Loucy (cell line): Measurements from ENCODE around the gene MYH15.

ENCODE experiments used
- H2AFZ ChIP-seq: fragments of 200-600 bp; sonication (generic); 2 replicates; pipeline ENCODE4 v1.6.0; 2016; ENCODE audit warnings: antibody characterized with exemption, mild to moderate bottlenecking, low read length, moderate library complexity
- H3F3A ChIP-seq: fragments of 200-600 bp; 2 replicates; pipeline ENCODE4 v1.6.0; 2016; ENCODE audit warnings: antibody characterized with exemption, low read depth, mild to moderate bottlenecking
- H3K27me3 ChIP-seq: fragments of 200-600 bp; sonication (generic); 2 replicates; pipeline ENCODE4 v1.6.1; 2014; ENCODE audit warnings: low read length, mild to moderate bottlenecking; ENCODE audit not compliant: insufficient read depth, poor library complexity, severe bottlenecking
- H3K36me3 ChIP-seq: fragments of 200-600 bp; sonication (generic); 2 replicates; pipeline ENCODE4 v1.6.1; 2016; ENCODE audit warnings: low read length; ENCODE audit not compliant: insufficient read depth
- H3K4me1 ChIP-seq: fragments of 200-600 bp; sonication (generic); 2 replicates; pipeline ENCODE4 v1.5.1; 2014; ENCODE audit warnings: low read length, mild to moderate bottlenecking; ENCODE audit not compliant: insufficient read depth, poor library complexity, severe bottlenecking
- H3K4me2 ChIP-seq: fragments of 200-600 bp; sonication (generic); 2 replicates; pipeline ENCODE4 v1.6.0; 2014; ENCODE audit warnings: antibody characterized with exemption, low read length, low read depth, mild to moderate bottlenecking; ENCODE audit not compliant: poor library complexity, severe bottlenecking
- H3K4me3 ChIP-seq: fragments of 200-600 bp; sonication (generic); 2 replicates; pipeline ENCODE4 v1.5.1; 2014; ENCODE audit warnings: low read length, mild to moderate bottlenecking, mixed read lengths; ENCODE audit not compliant: poor library complexity, severe bottlenecking
- H3K79me2 ChIP-seq: fragments of 200-600 bp; sonication (generic); 2 replicates; pipeline ENCODE4 v1.6.1; 2014; ENCODE audit warnings: low read length; ENCODE audit not compliant: insufficient read depth
- H3K9ac ChIP-seq: fragments of 200-600 bp; sonication (generic); 2 replicates; pipeline ENCODE4 v1.6.0; 2014; ENCODE audit warnings: mild to moderate bottlenecking, low read depth, low read length, moderate library complexity; ENCODE audit not compliant: poor library complexity, severe bottlenecking
- H3K9me2 ChIP-seq: fragments of 200-600 bp; sonication (generic); replicated peaks from 2 replicates; pipeline ENCODE4 v1.6.1; 2016; ENCODE audit warnings: low read depth, low read length, mixed read lengths
- H3K9me3 ChIP-seq: fragments of 200-600 bp; sonication (generic); 2 replicates; pipeline ENCODE4 v1.6.1; 2014; ENCODE audit warnings: mild to moderate bottlenecking, antibody characterized with exemption, low read length, low read depth; ENCODE audit not compliant: insufficient read depth
- H4K20me1 ChIP-seq: fragments of 200-600 bp; sonication (generic); 2 replicates; pipeline ENCODE4 v1.6.0; 2014; ENCODE audit warnings: antibody characterized with exemption, low read length, mild to moderate bottlenecking; ENCODE audit not compliant: insufficient read depth, poor library complexity, severe bottlenecking
- EZH2phosphoT487 ChIP-seq: fragments of 200-600 bp; IDR thresholded peaks from 2 replicates; pipeline ENCODE4 v1.6.1; 2018; ENCODE audit warnings: antibody characterized with exemption, mild to moderate bottlenecking, moderate library complexity, borderline replicate concordance
- TF ChIP-seq, protein P1 (sequence below): fragments of 200-600 bp; sonication (generic); conservative IDR thresholded peaks from 2 replicates; pipeline ENCODE4 v1.5.1; 2014; ENCODE audit warnings: mild to moderate bottlenecking, antibody characterized with exemption, low read length

Gene MYH15

DNA sequence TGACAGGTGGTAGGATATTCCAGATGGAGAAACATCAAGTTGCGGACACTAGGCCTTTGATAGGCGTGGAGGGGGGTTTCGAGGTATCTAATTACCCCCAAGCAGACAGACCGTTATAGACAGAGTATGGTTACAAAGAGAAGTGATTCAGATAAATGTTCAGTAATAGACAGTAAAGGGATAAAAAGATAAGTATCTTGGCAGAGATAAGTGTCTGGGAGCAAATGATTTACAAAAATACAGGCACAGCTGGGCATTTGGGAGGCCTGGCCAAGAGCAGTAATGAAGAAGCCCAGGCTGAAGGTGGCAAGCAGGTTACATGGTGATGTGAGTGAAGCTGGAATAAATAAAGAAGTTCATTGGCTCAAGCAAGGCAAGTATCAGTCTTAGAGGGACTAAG, 659 bp upstream of the MYH15 start:
- no peak for TF ChIP-seq EZH2phosphoT487
- TF ChIP-seq, protein P1, sequence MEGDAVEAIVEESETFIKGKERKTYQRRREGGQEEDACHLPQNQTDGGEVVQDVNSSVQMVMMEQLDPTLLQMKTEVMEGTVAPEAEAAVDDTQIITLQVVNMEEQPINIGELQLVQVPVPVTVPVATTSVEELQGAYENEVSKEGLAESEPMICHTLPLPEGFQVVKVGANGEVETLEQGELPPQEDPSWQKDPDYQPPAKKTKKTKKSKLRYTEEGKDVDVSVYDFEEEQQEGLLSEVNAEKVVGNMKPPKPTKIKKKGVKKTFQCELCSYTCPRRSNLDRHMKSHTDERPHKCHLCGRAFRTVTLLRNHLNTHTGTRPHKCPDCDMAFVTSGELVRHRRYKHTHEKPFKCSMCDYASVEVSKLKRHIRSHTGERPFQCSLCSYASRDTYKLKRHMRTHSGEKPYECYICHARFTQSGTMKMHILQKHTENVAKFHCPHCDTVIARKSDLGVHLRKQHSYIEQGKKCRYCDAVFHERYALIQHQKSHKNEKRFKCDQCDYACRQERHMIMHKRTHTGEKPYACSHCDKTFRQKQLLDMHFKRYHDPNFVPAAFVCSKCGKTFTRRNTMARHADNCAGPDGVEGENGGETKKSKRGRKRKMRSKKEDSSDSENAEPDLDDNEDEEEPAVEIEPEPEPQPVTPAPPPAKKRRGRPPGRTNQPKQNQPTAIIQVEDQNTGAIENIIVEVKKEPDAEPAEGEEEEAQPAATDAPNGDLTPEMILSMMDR, result no peak
- H3K4me2 ChIP-seq, result no peak overlapping the region
- H2AFZ ChIP-seq, result no peak overlapping the region
- no peaks in the 10 kb centered on the region for H3F3A ChIP-seq
- H3K9ac ChIP-seq, result no peak overlapping the region
- H3K79me2 ChIP-seq, result no peaks in the 10 kb centered on the region
- H3K9me2 ChIP-seq, result no peaks in the 10 kb centered on the region
- H3K9me3 ChIP-seq, result no peaks in the 10 kb centered on the region
- no peak overlapping the region for H3K4me3 ChIP-seq
- H3K4me1 ChIP-seq, result no peaks in the 10 kb centered on the region
- no peaks in the 10 kb centered on the region for H3K27me3 ChIP-seq
- H4K20me1 ChIP-seq, result no peaks in the 10 kb centered on the region
- no peaks in the 10 kb centered on the region for H3K36me3 ChIP-seq

DNA sequence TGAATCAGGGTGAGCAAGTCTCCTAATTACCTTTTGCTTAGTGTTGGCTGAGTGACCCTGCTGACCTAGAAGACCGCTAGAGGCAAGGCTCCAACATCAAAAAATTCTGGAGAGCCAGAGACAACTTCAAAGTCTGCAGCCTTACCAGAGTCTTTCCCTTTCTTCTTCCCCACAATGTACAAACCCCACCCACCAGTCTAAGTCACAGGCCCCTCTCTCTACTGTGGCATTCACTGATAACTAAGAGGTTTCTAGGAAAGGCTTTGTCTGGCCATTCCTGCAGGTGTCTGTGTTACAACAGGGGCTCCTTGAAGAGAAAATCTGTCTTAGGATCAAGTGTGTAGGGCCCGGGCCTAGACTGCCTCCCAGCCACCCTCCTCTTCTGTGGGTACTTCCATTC, 525 bp downstream of the MYH15 start:
- Histone ChIP-seq H3K4me1 (no peaks in the 10 kb centered on the region), H3K27me3 (no peaks in the 10 kb centered on the region), H3K79me2 (no peaks in the 10 kb centered on the region), H3K9me3 (no peaks in the 10 kb centered on the region), H4K20me1 (no peaks in the 10 kb centered on the region), H3K9ac (no peak overlapping the region), H3K4me2 (no peak overlapping the region), H3K9me2 (no peaks in the 10 kb centered on the region), H2AFZ (no peak overlapping the region), H3F3A (no peaks in the 10 kb centered on the region), H3K4me3 (no peak overlapping the region), H3K36me3 (no peaks in the 10 kb centered on the region)
- no peak for TF ChIP-seq EZH2phosphoT487
- TF ChIP-seq, protein P1, result no peak

DNA sequence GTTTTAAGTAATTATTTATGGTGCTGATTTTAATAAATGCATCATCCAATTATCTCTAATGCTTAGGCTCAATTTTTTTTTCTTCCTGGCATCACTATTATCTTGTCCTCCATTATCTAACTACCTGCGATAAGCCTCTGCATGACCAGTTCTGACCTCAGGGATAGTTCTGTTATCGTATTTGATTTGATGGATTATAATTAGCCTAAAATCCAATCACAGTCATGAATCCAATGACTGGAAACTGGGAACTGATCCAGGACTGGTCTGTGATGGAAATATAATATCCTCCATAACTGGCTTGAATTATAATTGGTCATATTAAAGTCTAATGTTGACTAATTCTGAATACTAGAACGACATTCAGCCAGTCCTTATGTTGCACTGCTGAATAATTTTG, 1.1 kb downstream of the MYH15 start:
- Histone ChIP-seq H3K27me3 (no peaks in the 10 kb centered on the region), H3K9ac (no peak overlapping the region), H3K9me3 (no peaks in the 10 kb centered on the region), H3F3A (no peaks in the 10 kb centered on the region), H3K36me3 (no peaks in the 10 kb centered on the region), H3K79me2 (no peaks in the 10 kb centered on the region), H3K4me2 (no peak overlapping the region), H4K20me1 (no peaks in the 10 kb centered on the region), H2AFZ (no peak overlapping the region), H3K4me3 (no peak overlapping the region), H3K9me2 (no peaks in the 10 kb centered on the region), H3K4me1 (no peaks in the 10 kb centered on the region)
- TF ChIP-seq, protein P1, result no peak
- no peak for TF ChIP-seq EZH2phosphoT487
